Upper lobe of right lung (tissue), 1 donor: ENCODE data around the gene STX2. TPM values are rescaled to one million over a fixed set of nuclear protein-coding genes. Genes with fewer than 3 reads are reported as not detected.

ENCODE experiments used
- ATAC-seq: fragments of 200-7000 bp; cut with Tn5 transposase; one replicate; pipeline ENCODE4 v1.9.1; 2020; ENCODE audit warnings: mild to moderate bottlenecking, moderate library complexity
- DNase-seq: peaks from one replicate; pipeline ENCODE4 v3.0.0-alpha.2; 2020
- H3K27ac ChIP-seq: fragments of 200-600 bp; one replicate; pipeline ENCODE4 v1.8.0; 2022
- H3K27me3 ChIP-seq: fragments of 200-600 bp; one replicate; pipeline ENCODE4 v1.8.0; 2022; ENCODE audit warnings: mild to moderate bottlenecking
- H3K36me3 ChIP-seq: fragments of 200-600 bp; one replicate; pipeline ENCODE4 v1.8.0; 2022
- H3K4me1 ChIP-seq: fragments of 200-600 bp; one replicate; pipeline ENCODE4 v1.8.0; 2022
- H3K4me3 ChIP-seq: fragments of 200-600 bp; one replicate; pipeline ENCODE4 v1.8.0; 2022; ENCODE audit warnings: mild to moderate bottlenecking
- H3K9me3 ChIP-seq: fragments of 200-600 bp; one replicate; pipeline ENCODE4 v1.8.0; 2022
- CTCF ChIP-seq: fragments of 200-600 bp; IDR thresholded peaks from one replicate; pipeline ENCODE4 v1.8.0; 2022; ENCODE audit warnings: antibody characterized with exemption
- intact Hi-C: fragments of 100-400 bp; cut with DNase I; formaldehyde crosslinking; loops from one replicate; pipeline ENCODE4 v1.11.0; 2022
- total RNA-seq: library from RNA; stranded (reverse); fragmentation: NEBNext Ultra II Directional; extraction: Animal tissue kit (Norgen Biotek cat#: 25700); gene quantifications from one replicate; pipeline ENCODE4 v1.2.1, GENCODE V29; 2021
- donor health status: DM: no; HTN: yes; CAD: no; lungs with severe emphysema.

The STX2 gene
- total RNA-seq, 1 donor from 2014 or later, result 23.6 TPM

GRCh38 chr12:130875193-130875592 lies 36.1 kb upstream of the STX2 start:
- no peaks in the 10 kb centered on the region for H3K9me3 ChIP-seq
- intact Hi-C loops, result no loop called here

GRCh38 chr12:130874696-130875095 lies 35.6 kb upstream of the STX2 start:
- intact Hi-C loops, result no loop called here
- ATAC-seq, result no peak
- H3K9me3 ChIP-seq, result no peaks in the 10 kb centered on the region
- H3K36me3 ChIP-seq, result peaks cover 45% of the 10 kb centered on the region
- no peaks in the 10 kb centered on the region for H3K27me3 ChIP-seq
- TF ChIP-seq CTCF, result no peak
- no peak overlapping the region for H3K27ac ChIP-seq
- H3K4me1 ChIP-seq, result peaks cover 14% of the 10 kb centered on the region
- no peak for DNase-seq
- H3K4me3 ChIP-seq, result no peak overlapping the region

More at GRCh38 chr12:130875193-130875592, 36.1 kb upstream of the STX2 start:
- H3K27ac ChIP-seq, result no peak overlapping the region
- TF ChIP-seq CTCF, result no peak
- ATAC-seq, result no peak
- no peak for DNase-seq
- peaks cover 45% of the 10 kb centered on the region for H3K36me3 ChIP-seq
- H3K4me1 ChIP-seq, result peaks cover 14% of the 10 kb centered on the region
- H3K4me3 ChIP-seq, result no peak overlapping the region
- H3K27me3 ChIP-seq, result no peaks in the 10 kb centered on the region

- intact Hi-C loops, result no loop called here
- Histone ChIP-seq H3K9me3 (no peaks in the 10 kb centered on the region), H3K4me3 (peak overlapping the region; percentile 75), H3K27ac (no peak overlapping the region), H3K4me1 (peaks cover 14% of the 10 kb centered on the region), H3K27me3 (no peaks in the 10 kb centered on the region), H3K36me3 (peaks cover 45% of the 10 kb centered on the region)
- DNase-seq, result no peak
- no peak for ATAC-seq
- no peak for TF ChIP-seq CTCF
Observed at GRCh38 chr12:130873825-130874224, 34.8 kb upstream of the STX2 start.

- no peaks in the 10 kb centered on the region for H3K9me3 ChIP-seq
- ATAC-seq (no peak), DNase-seq (no peak)
- intact Hi-C loops, result no loop called here
- no peaks in the 10 kb centered on the region for H3K27me3 ChIP-seq
- H3K36me3 ChIP-seq, result peaks cover 45% of the 10 kb centered on the region
- H3K4me1 ChIP-seq, result peaks cover 14% of the 10 kb centered on the region
- H3K4me3 ChIP-seq, result peak overlapping the region; percentile 75
- no peak for TF ChIP-seq CTCF
- H3K27ac ChIP-seq, result no peak overlapping the region
Observed at GRCh38 chr12:130873106-130873795, 34.2 kb upstream of the STX2 start.

GRCh38 chr12:130872179-130873096 lies 33.4 kb upstream of the STX2 start:
- Histone ChIP-seq H3K27ac (peak overlapping the region; percentile 74), H3K36me3 (peaks cover 43% of the 10 kb centered on the region), H3K27me3 (no peaks in the 10 kb centered on the region), H3K4me3 (peak overlapping the region; percentile 75), H3K9me3 (no peaks in the 10 kb centered on the region), H3K4me1 (peaks cover 14% of the 10 kb centered on the region)
- DNase-seq (peak; percentile 80), ATAC-seq (peak; percentile 58)
- intact Hi-C loops, result no loop called here
- TF ChIP-seq CTCF, result no peak
